ENCODE measurements around the gene ZNF318.

GRCh38 chr6:43378631-43379030 lies 9.2 kb upstream of the ZNF318 start:
- TF ChIP-seq POLR2A (IDR thresholded peaks at IDR 0.05; ENCODE audit: low read length) (no peak), CTCF (IDR thresholded peaks at IDR 0.05) (no peak), POLR2AphosphoS2 (conservative IDR thresholded peaks at IDR 0.05; ENCODE audit: low read length) (no peak), PBX3 (IDR thresholded peaks at IDR 0.05) (no peak), CBX8 (IDR thresholded peaks at IDR 0.05) (no peak), JUNB (IDR thresholded peaks at IDR 0.05) (no peak), REST (IDR thresholded peaks at IDR 0.05) (no peak), SREBF2 (IDR thresholded peaks at IDR 0.05) (no peak), CEBPB (IDR thresholded peaks at IDR 0.05) (no peak)

Data from A549 (cell line).